Suprapubic skin (tissue), 4 donors: ENCODE data around the gene PLEKHG5. TPM values are rescaled to one million over a fixed set of nuclear protein-coding genes. Genes with fewer than 3 reads are reported as not detected.

Experiments used
- DNase-seq, 2 donors: peaks; one replicate each; pipeline ENCODE4 v3.0.0-alpha.2; 2019; ENCODE audit warnings: low spot score in 2 of 2
- H3K27ac ChIP-seq: fragments of 200-600 bp; sonication (generic); one replicate; pipeline ENCODE4 v1.5.1; 2019
- H3K27me3 ChIP-seq: fragments of 200-600 bp; sonication (generic); one replicate; pipeline ENCODE4 v1.5.1; 2019
- H3K36me3 ChIP-seq: fragments of 200-600 bp; sonication (generic); one replicate; pipeline ENCODE4 v1.5.1; 2019
- H3K4me1 ChIP-seq: fragments of 200-600 bp; sonication (generic); one replicate; pipeline ENCODE4 v1.5.1; 2019
- H3K4me3 ChIP-seq: fragments of 200-600 bp; sonication (generic); one replicate; pipeline ENCODE4 v1.5.1; 2019; ENCODE audit warnings: mild to moderate bottlenecking
- H3K9me3 ChIP-seq: fragments of 200-600 bp; sonication (generic); one replicate; pipeline ENCODE4 v1.5.1; 2019
- CTCF ChIP-seq, 2 donors: fragments of 200-600 bp in 1 of 2; fragments of 450-650 bp in 1 of 2; sonication (generic) in 1 of 2; IDR thresholded peaks; one replicate each; pipeline ENCODE4 v1.5.1; 2016 to 2019; ENCODE audit warnings: antibody characterized with exemption in 2 of 2, mild to moderate bottlenecking in 1 of 2, moderate library complexity in 1 of 2
- EP300 ChIP-seq: sonication (generic); formaldehyde crosslinking; IDR thresholded peaks from one replicate; pipeline ENCODE4 v1.6.1; 2017; ENCODE audit warnings: antibody characterized with exemption
- POLR2A ChIP-seq, 2 donors: fragments of 450-650 bp; IDR thresholded peaks; one replicate each; pipeline ENCODE4 v1.6.1; 2017; ENCODE audit warnings: antibody characterized with exemption in 2 of 2, mild to moderate bottlenecking in 2 of 2, moderate library complexity in 2 of 2
- POLR2AphosphoS5 ChIP-seq, 3 donors: sonication (generic); formaldehyde crosslinking; IDR thresholded peaks; one replicate each; pipeline ENCODE4 v1.6.1; 2017; ENCODE audit warnings: antibody characterized with exemption in 3 of 3
- WGBS: methylation state at CpG from one replicate; pipeline ENCODE4 v1.1.5; 2018; 5-methylcytosine and 5-hydroxymethylcytosine counted together
- total RNA-seq, 4 donors: library from RNA; depleted of rRNA; stranded (reverse); fragments of >200 nt; gene quantifications; one replicate each; pipeline ENCODE4 v1.1.0, GENCODE V29; 2016

PLEKHG5 gene
- total RNA-seq, 4 donors from 2014 or later = 76.3 to 347 (median 107) TPM

GRCh38 chr1:6466023-6466422, 25.4 kb downstream of the PLEKHG5 start, which contains the start of gene TNFRSF25:
Gene TNFRSF25, minus strand, starts transcription at chr1:6466173. Its CDS starts 66 bp downstream, at chr1:6466107.
- Histone ChIP-seq H3K9me3 (no peaks in the 10 kb centered on the region), H3K27me3 (peaks cover 14% of the 10 kb centered on the region), H3K36me3 (peaks cover 61% of the 10 kb centered on the region), H3K27ac (no peak within 1 kb of the TSS), H3K4me1 (peaks cover 6% of the 10 kb centered on the region), H3K4me3 (peak within 1 kb of the TSS; percentile 21)
- TF ChIP-seq CTCF (IDR thresholded peaks at IDR 0.05) (no peak), POLR2A (IDR thresholded peaks at IDR 0.05) (no peak), POLR2AphosphoS5 (IDR thresholded peaks at IDR 0.05) (no peak), EP300 (no peak)
- DNase-seq = no peak
- 66% methylated on average over 17 of the region's 43 CpGs for WGBS

GRCh38 chr1:6465461-6466005, 25.9 kb downstream of the PLEKHG5 start:
- no peak overlapping the region for H3K27ac ChIP-seq
- peaks cover 14% of the 10 kb centered on the region for H3K27me3 ChIP-seq
- peaks cover 56% of the 10 kb centered on the region for H3K36me3 ChIP-seq
- H3K4me3 ChIP-seq = peak overlapping the region; percentile 21
- no peak for DNase-seq
- TF ChIP-seq POLR2A (IDR thresholded peaks at IDR 0.05) = no peak
- WGBS = 73% methylated on average over 14 of the region's 21 CpGs
- H3K4me1 ChIP-seq = peaks cover 7% of the 10 kb centered on the region
- no peaks in the 10 kb centered on the region for H3K9me3 ChIP-seq

- Histone ChIP-seq H3K27me3 (peaks cover 14% of the 10 kb centered on the region), H3K9me3 (no peaks in the 10 kb centered on the region), H3K27ac (no peak overlapping the region), H3K4me1 (peaks cover 9% of the 10 kb centered on the region), H3K4me3 (peak overlapping the region; percentile 21), H3K36me3 (peaks cover 50% of the 10 kb centered on the region)
- WGBS = 81% methylated on average over 5 of the region's 5 CpGs
- no peak for DNase-seq
- no peak for TF ChIP-seq EP300
- no peak for TF ChIP-seq POLR2A (IDR thresholded peaks at IDR 0.05)
- no peak for TF ChIP-seq POLR2AphosphoS5 (IDR thresholded peaks at IDR 0.05)
- no peak for TF ChIP-seq CTCF (IDR thresholded peaks at IDR 0.05)
Observed at GRCh38 chr1:6464915-6465314, 26.6 kb downstream of the PLEKHG5 start.

- H3K4me3 ChIP-seq = no peak overlapping the region
- no peak for DNase-seq
- 77% methylated on average over 7 of the region's 7 CpGs for WGBS
- peaks cover 12% of the 10 kb centered on the region for H3K4me1 ChIP-seq
- H3K9me3 ChIP-seq = no peaks in the 10 kb centered on the region
- TF ChIP-seq POLR2AphosphoS5 (IDR thresholded peaks at IDR 0.05) = no peak
- TF ChIP-seq CTCF (IDR thresholded peaks at IDR 0.05) = no peak
- no peak for TF ChIP-seq EP300
- TF ChIP-seq POLR2A (IDR thresholded peaks at IDR 0.05) = no peak
- H3K27me3 ChIP-seq = peaks cover 14% of the 10 kb centered on the region
- peaks cover 47% of the 10 kb centered on the region for H3K36me3 ChIP-seq
- no peak overlapping the region for H3K27ac ChIP-seq
Observed at GRCh38 chr1:6464514-6464836, 27.0 kb downstream of the PLEKHG5 start.

- TF ChIP-seq CTCF (IDR thresholded peaks at IDR 0.05) (no peak), POLR2A (IDR thresholded peaks at IDR 0.05) (no peak), POLR2AphosphoS5 (IDR thresholded peaks at IDR 0.05) (no peak), EP300 (no peak)
- Histone ChIP-seq H3K4me3 (no peak overlapping the region), H3K36me3 (peaks cover 33% of the 10 kb centered on the region), H3K27me3 (peaks cover 14% of the 10 kb centered on the region), H3K27ac (no peak overlapping the region), H3K4me1 (peaks cover 12% of the 10 kb centered on the region), H3K9me3 (no peaks in the 10 kb centered on the region)
- DNase-seq = no peak
- 92% methylated on average over 1 of the region's 1 CpG for WGBS
Observed at GRCh38 chr1:6463120-6463412, 28.4 kb downstream of the PLEKHG5 start.
